ENCODE data around the gene CA5A.
A peak's percentile ranks its signal among the peaks of the same experiment; 100 is the strongest.

The CA5A gene

GRCh38 chr16:87850009-87851006, 86.0 kb downstream of the CA5A start:
- peak overlapping the region; percentile 75 for H2AK5ac ChIP-seq (ENCODE audit: low read length)
- no peak overlapping the region for H3K4ac ChIP-seq (ENCODE audit: low read depth, low read length)
- no peak overlapping the region for H3K18ac ChIP-seq (ENCODE audit: low read length)
- H3K4me2 ChIP-seq (ENCODE audit: low read length), result no peak overlapping the region
- no peak overlapping the region for H2BK5ac ChIP-seq (ENCODE audit: low read length)
- peak overlapping the region; percentile 65 for H3K56ac ChIP-seq (ENCODE audit: low read length)
- no peak overlapping the region for H3K4me3 ChIP-seq (ENCODE audit: low read length)
- H2BK15ac ChIP-seq (replicated peaks; ENCODE audit: low read depth), result no peak overlapping the region
- no peak overlapping the region for H2BK120ac ChIP-seq (ENCODE audit: low read depth, low read length)
- H3K27me3 ChIP-seq (ENCODE audit: insufficient read depth, low read length, poor library complexity), result no peaks in the 10 kb centered on the region
- peaks cover 19% of the 10 kb centered on the region for H3K79me1 ChIP-seq (ENCODE audit: low read length)
- no peak overlapping the region for H4K5ac ChIP-seq (ENCODE audit: low read length)
- peak; percentile 73 for DNase-seq
- peaks cover 10% of the 10 kb centered on the region for H3K4me1 ChIP-seq (ENCODE audit: control insufficient read depth, low read depth, low read length)
- no peak overlapping the region for H3K23ac ChIP-seq (ENCODE audit: low read length)
- peaks cover 87% of the 10 kb centered on the region for H3K79me2 ChIP-seq (ENCODE audit: control insufficient read depth, insufficient read depth, low read length)
- peaks cover 19% of the 10 kb centered on the region for H3K36me3 ChIP-seq (ENCODE audit: control insufficient read depth, insufficient read depth, low read length)
- no CpG with 5 or more reads among the region's 25 CpGs for WGBS (ENCODE audit: extremely low coverage, insufficient coverage, low lambda C conversion rate)
- H3K27ac ChIP-seq (ENCODE audit: low read depth, low read length), result no peak overlapping the region
- peak overlapping the region; percentile 15 for H3K9ac ChIP-seq (ENCODE audit: low read length)
- no peak overlapping the region for H4K8ac ChIP-seq (ENCODE audit: low read depth, low read length)

GRCh38 chr16:87849419-87850008, 86.8 kb downstream of the CA5A start:
- Histone ChIP-seq H3K56ac (ENCODE audit: low read length) (no peak overlapping the region), H2AK5ac (ENCODE audit: low read length) (no peak overlapping the region), H3K4ac (ENCODE audit: low read depth, low read length) (no peak overlapping the region), H2BK5ac (ENCODE audit: low read length) (no peak overlapping the region), H2BK15ac (replicated peaks; ENCODE audit: low read depth) (no peak overlapping the region), H3K4me3 (ENCODE audit: low read length) (no peak overlapping the region), H4K8ac (ENCODE audit: low read depth, low read length) (no peak overlapping the region), H3K23ac (ENCODE audit: low read length) (no peak overlapping the region), H3K27me3 (ENCODE audit: insufficient read depth, low read length, poor library complexity) (no peaks in the 10 kb centered on the region), H3K79me2 (ENCODE audit: control insufficient read depth, insufficient read depth, low read length) (peaks cover 86% of the 10 kb centered on the region), H3K4me1 (ENCODE audit: control insufficient read depth, low read depth, low read length) (peaks cover 10% of the 10 kb centered on the region), H3K9ac (ENCODE audit: low read length) (no peak overlapping the region), H3K27ac (ENCODE audit: low read depth, low read length) (no peak overlapping the region), H4K5ac (ENCODE audit: low read length) (no peak overlapping the region), H3K36me3 (ENCODE audit: control insufficient read depth, insufficient read depth, low read length) (peaks cover 19% of the 10 kb centered on the region), H3K18ac (ENCODE audit: low read length) (no peak overlapping the region), H3K79me1 (ENCODE audit: low read length) (peaks cover 21% of the 10 kb centered on the region), H3K4me2 (ENCODE audit: low read length) (no peak overlapping the region), H2BK120ac (ENCODE audit: low read depth, low read length) (no peak overlapping the region)
- WGBS (ENCODE audit: extremely low coverage, insufficient coverage, low lambda C conversion rate), result no CpG with 5 or more reads among the region's 16 CpGs
- DNase-seq, result no peak

- peaks cover 22% of the 10 kb centered on the region for H3K79me1 ChIP-seq (ENCODE audit: low read length)
- no CpG with 5 or more reads among the region's 18 CpGs for WGBS (ENCODE audit: extremely low coverage, insufficient coverage, low lambda C conversion rate)
Measured at GRCh38 chr16:87848676-87849345, 87.5 kb downstream of the CA5A start.

GRCh38 chr16:87847785-87848675, 88.3 kb downstream of the CA5A start:
- H3K79me1 ChIP-seq (ENCODE audit: low read length), result peaks cover 24% of the 10 kb centered on the region
- no peak overlapping the region for H2AK5ac ChIP-seq (ENCODE audit: low read length)
- H3K27ac ChIP-seq (ENCODE audit: low read depth, low read length), result no peak overlapping the region
- no peak overlapping the region for H3K9ac ChIP-seq (ENCODE audit: low read length)
- no peak overlapping the region for H3K4ac ChIP-seq (ENCODE audit: low read depth, low read length)
- no peak overlapping the region for H2BK120ac ChIP-seq (ENCODE audit: low read depth, low read length)
- peaks cover 8% of the 10 kb centered on the region for H3K4me1 ChIP-seq (ENCODE audit: control insufficient read depth, low read depth, low read length)
- no peak overlapping the region for H4K5ac ChIP-seq (ENCODE audit: low read length)
- no peaks in the 10 kb centered on the region for H3K27me3 ChIP-seq (ENCODE audit: insufficient read depth, low read length, poor library complexity)
- no peak overlapping the region for H2BK15ac ChIP-seq (replicated peaks; ENCODE audit: low read depth)
- no peak for DNase-seq
- H3K4me2 ChIP-seq (ENCODE audit: low read length), result no peak overlapping the region
- no peak overlapping the region for H2BK5ac ChIP-seq (ENCODE audit: low read length)
- H3K56ac ChIP-seq (ENCODE audit: low read length), result peak overlapping the region; percentile 46
- H3K4me3 ChIP-seq (ENCODE audit: low read length), result no peak overlapping the region
- H3K23ac ChIP-seq (ENCODE audit: low read length), result no peak overlapping the region
- H4K8ac ChIP-seq (ENCODE audit: low read depth, low read length), result no peak overlapping the region
- peaks cover 92% of the 10 kb centered on the region for H3K79me2 ChIP-seq (ENCODE audit: control insufficient read depth, insufficient read depth, low read length)
- WGBS (ENCODE audit: extremely low coverage, insufficient coverage, low lambda C conversion rate), result no CpG with 5 or more reads among the region's 28 CpGs
- peaks cover 19% of the 10 kb centered on the region for H3K36me3 ChIP-seq (ENCODE audit: control insufficient read depth, insufficient read depth, low read length)
- no peak overlapping the region for H3K18ac ChIP-seq (ENCODE audit: low read length)

More at GRCh38 chr16:87848676-87849345, 87.5 kb downstream of the CA5A start:
- H3K4me2 ChIP-seq (ENCODE audit: low read length), result no peak overlapping the region
- no peak overlapping the region for H3K9ac ChIP-seq (ENCODE audit: low read length)
- no peak overlapping the region for H2BK120ac ChIP-seq (ENCODE audit: low read depth, low read length)
- peaks cover 10% of the 10 kb centered on the region for H3K4me1 ChIP-seq (ENCODE audit: control insufficient read depth, low read depth, low read length)
- no peak overlapping the region for H3K27ac ChIP-seq (ENCODE audit: low read depth, low read length)
- no peak overlapping the region for H2AK5ac ChIP-seq (ENCODE audit: low read length)
- H3K23ac ChIP-seq (ENCODE audit: low read length), result no peak overlapping the region
- H3K4ac ChIP-seq (ENCODE audit: low read depth, low read length), result no peak overlapping the region
- H3K27me3 ChIP-seq (ENCODE audit: insufficient read depth, low read length, poor library complexity), result no peaks in the 10 kb centered on the region
- no peak for DNase-seq
- no peak overlapping the region for H3K18ac ChIP-seq (ENCODE audit: low read length)
- no peak overlapping the region for H2BK5ac ChIP-seq (ENCODE audit: low read length)
- no peak overlapping the region for H2BK15ac ChIP-seq (replicated peaks; ENCODE audit: low read depth)
- H4K8ac ChIP-seq (ENCODE audit: low read depth, low read length), result no peak overlapping the region
- H3K4me3 ChIP-seq (ENCODE audit: low read length), result no peak overlapping the region
- H3K56ac ChIP-seq (ENCODE audit: low read length), result peak overlapping the region; percentile 46
- peaks cover 19% of the 10 kb centered on the region for H3K36me3 ChIP-seq (ENCODE audit: control insufficient read depth, insufficient read depth, low read length)
- no peak overlapping the region for H4K5ac ChIP-seq (ENCODE audit: low read length)
- H3K79me2 ChIP-seq (ENCODE audit: control insufficient read depth, insufficient read depth, low read length), result peaks cover 90% of the 10 kb centered on the region

GRCh38 chr16:87847467-87847784, 88.9 kb downstream of the CA5A start:
- Histone ChIP-seq H3K27ac (ENCODE audit: low read depth, low read length) (no peak overlapping the region), H3K4ac (ENCODE audit: low read depth, low read length) (no peak overlapping the region)
- no CpG with 5 or more reads among the region's 8 CpGs for WGBS (ENCODE audit: extremely low coverage, insufficient coverage, low lambda C conversion rate)

More at GRCh38 chr16:87847467-87847784, 88.9 kb downstream of the CA5A start:
- H3K4me1 ChIP-seq (ENCODE audit: control insufficient read depth, low read depth, low read length), result peaks cover 4% of the 10 kb centered on the region
- H3K4me3 ChIP-seq (ENCODE audit: low read length), result no peak overlapping the region
- H3K79me1 ChIP-seq (ENCODE audit: low read length), result peaks cover 23% of the 10 kb centered on the region
- no peak overlapping the region for H3K23ac ChIP-seq (ENCODE audit: low read length)
- no peak overlapping the region for H2BK120ac ChIP-seq (ENCODE audit: low read depth, low read length)
- no peak overlapping the region for H3K18ac ChIP-seq (ENCODE audit: low read length)
- no peak overlapping the region for H4K5ac ChIP-seq (ENCODE audit: low read length)
- no peak overlapping the region for H3K56ac ChIP-seq (ENCODE audit: low read length)
- no peak overlapping the region for H2BK15ac ChIP-seq (replicated peaks; ENCODE audit: low read depth)
- no peak for DNase-seq
- H2AK5ac ChIP-seq (ENCODE audit: low read length), result no peak overlapping the region
- no peak overlapping the region for H4K8ac ChIP-seq (ENCODE audit: low read depth, low read length)
- no peak overlapping the region for H3K9ac ChIP-seq (ENCODE audit: low read length)
- H3K4me2 ChIP-seq (ENCODE audit: low read length), result no peak overlapping the region
- H3K36me3 ChIP-seq (ENCODE audit: control insufficient read depth, insufficient read depth, low read length), result peaks cover 22% of the 10 kb centered on the region
- no peak overlapping the region for H2BK5ac ChIP-seq (ENCODE audit: low read length)
- H3K27me3 ChIP-seq (ENCODE audit: insufficient read depth, low read length, poor library complexity), result no peaks in the 10 kb centered on the region
- H3K79me2 ChIP-seq (ENCODE audit: control insufficient read depth, insufficient read depth, low read length), result peaks cover 92% of the 10 kb centered on the region

Data from mesendoderm (in vitro differentiated cells).